HCT116 (cell line): ENCODE measurements around the gene EIF4E1B. TPM values are rescaled to one million over a fixed set of nuclear protein-coding genes. Genes with fewer than 3 reads are reported as not detected.

Experiments used
- ATAC-seq: fragments of 200-7000 bp; cut with Tn5 transposase; 2 replicates; pipeline ENCODE4 v1.9.1; 2020; ENCODE audit warnings: mild to moderate bottlenecking, moderate library complexity
- BruUV-seq: library from RNA; stranded (reverse); fragments of 400-500 nt; replicated peaks from 2 replicates; lab custom pipeline; 2021; lab: Mats Ljungman, UMichigan
- CTCF ChIA-PET: fragments of 300-600 bp; sonication (Branson Sonifier 250); formaldehyde crosslinking; loops from one replicate; lab custom pipeline; 2021; ENCODE audit warnings: antibody characterized with exemption; lab: Charles Lee
- POLR2A ChIA-PET: fragments of 300-600, 350-600 bp; sonication (Branson Sonifier 250); formaldehyde crosslinking; loops from one replicate; lab custom pipeline; 2021; ENCODE audit warnings: antibody characterized with exemption; lab: Charles Lee
- RAD21 ChIA-PET, 2 experiments: fragments of 300-600 bp; sonication (Branson Sonifier 250); formaldehyde crosslinking; loops; one replicate each; lab custom pipeline; 2023; ENCODE audit warnings: low total read pairs in 2 of 2; ENCODE audit not compliant: uncharacterized antibody in 2 of 2, unreplicated experiment in 2 of 2, low non-redundant PET in 1 of 2; lab: Charles Lee
- DNase-seq: peaks from one replicate; pipeline ENCODE4 v3.0.0-alpha.2; 2010; ENCODE audit warnings: low read depth, low spot score
- H2AFZ ChIP-seq: fragments of 200-600 bp; shearing (Covaris generic), sonication (generic); 2 replicates; pipeline ENCODE4 v1.6.1; 2017; ENCODE audit warnings: low read depth, mixed run types, mixed read lengths, antibody characterized with exemption, low read length; ENCODE audit not compliant: poor library complexity, severe bottlenecking
- H3K27ac ChIP-seq: 2 replicates; pipeline ENCODE4 v1.5.1; 2012; ENCODE audit warnings: low read depth, low read length
- H3K27me3 ChIP-seq: fragments of 200-600 bp; sonication (generic); 2 replicates; pipeline ENCODE4 v1.6.1; 2016; ENCODE audit warnings: mixed run types, low read length, mixed read lengths; ENCODE audit not compliant: insufficient read depth
- H3K36me3 ChIP-seq, 2 experiments: fragments of 200-500 bp in 1 of 2; fragments of 200-600 bp in 1 of 2; sonication (Bioruptor generic) in 1 of 2; sonication (generic) in 1 of 2; 2 replicates each; pipeline versions ENCODE4 v1.5.1 to v1.6.1; 2014 to 2016; ENCODE audit warnings: low read length in 2 of 2, inconsistent platforms in 1 of 2, mixed read lengths in 1 of 2, mixed run types in 1 of 2; ENCODE audit not compliant: insufficient read depth in 2 of 2, control insufficient read depth in 1 of 2
- H3K4me1 ChIP-seq, 2 experiments: fragments of 200-600 bp in 1 of 2; sonication (generic) in 1 of 2; 2 replicates each; pipeline versions ENCODE4 v1.5.1 to v1.6.1; 2012 to 2017; ENCODE audit warnings: low read length in 2 of 2, inconsistent platforms in 1 of 2, mild to moderate bottlenecking in 1 of 2, mixed read lengths in 1 of 2, mixed run types in 1 of 2, moderate library complexity in 1 of 2; ENCODE audit not compliant: insufficient read depth in 2 of 2, control insufficient read depth in 1 of 2
- H3K4me2 ChIP-seq: fragments of 200-600 bp; sonication (generic); 2 replicates; pipeline ENCODE4 v1.6.1; 2017; ENCODE audit warnings: mixed run types, low read length, mixed read lengths
- H3K4me3 ChIP-seq, 2 experiments: fragments of 200-600 bp in 1 of 2; sonication (generic) in 1 of 2; replicated peaks in 1 of 2; 2 replicates each; pipeline ENCODE4 v1.5.1; 2011 to 2016; ENCODE audit warnings: low read length in 2 of 2, control low read depth in 1 of 2, low read depth in 1 of 2, mild to moderate bottlenecking in 1 of 2, mixed read lengths in 1 of 2, mixed run types in 1 of 2
- H3K79me2 ChIP-seq: fragments of 200-600 bp; sonication (generic); 2 replicates; pipeline ENCODE4 v1.6.1; 2017; ENCODE audit warnings: mild to moderate bottlenecking, mixed run types, low read length, moderate library complexity, mixed read lengths; ENCODE audit not compliant: insufficient read depth
- H3K9ac ChIP-seq: fragments of 200-600 bp; sonication (generic); 2 replicates; pipeline ENCODE4 v1.6.1; 2016; ENCODE audit warnings: low read length, mixed read lengths
- H3K9me2 ChIP-seq: fragments of 200-600 bp; sonication (generic), shearing (Covaris generic); 2 replicates; pipeline ENCODE4 v1.6.1; 2017; ENCODE audit warnings: mixed run types, mild to moderate bottlenecking, moderate library complexity; ENCODE audit not compliant: insufficient read depth
- H3K9me3 ChIP-seq, 2 experiments: fragments of 200-500 bp in 1 of 2; fragments of 200-600 bp in 1 of 2; sonication (Bioruptor generic) in 1 of 2; sonication (generic) in 1 of 2; 2 replicates each; pipeline ENCODE4 v1.6.1; 2014 to 2017; ENCODE audit warnings: low read length in 2 of 2, mixed read lengths in 2 of 2, inconsistent platforms in 1 of 2, low read depth in 1 of 2, mild to moderate bottlenecking in 1 of 2, mixed run types in 1 of 2, moderate library complexity in 1 of 2; ENCODE audit not compliant: control insufficient read depth in 1 of 2, insufficient read depth in 1 of 2
- H4K20me1 ChIP-seq: fragments of 200-600 bp; sonication (generic), shearing (Covaris generic); 2 replicates; pipeline ENCODE4 v1.6.1; 2017; ENCODE audit warnings: mixed run types, mild to moderate bottlenecking, moderate library complexity; ENCODE audit not compliant: insufficient read depth
- ATF3 ChIP-seq: IDR thresholded peaks from 2 replicates; pipeline ENCODE4 v1.6.1; 2012
- CBX3 ChIP-seq: IDR thresholded peaks from 2 replicates; pipeline ENCODE4 v1.6.1; 2012; ENCODE audit warnings: low read depth
- EGR1 ChIP-seq: IDR thresholded peaks from 2 replicates; pipeline ENCODE4 v1.6.1; 2012; ENCODE audit warnings: low read depth
- EZH2phosphoT487 ChIP-seq: fragments of 200-600 bp; IDR thresholded peaks from 2 replicates; pipeline ENCODE4 v1.6.1; 2018; ENCODE audit warnings: antibody characterized with exemption, borderline replicate concordance
- FOSL1 ChIP-seq: IDR thresholded peaks from 2 replicates; pipeline ENCODE4 v1.6.1; 2012; ENCODE audit warnings: low read depth
- MAX ChIP-seq: IDR thresholded peaks from 2 replicates; pipeline ENCODE4 v1.6.1; 2012
- POLR2A ChIP-seq: IDR thresholded peaks from 2 replicates; pipeline ENCODE4 v1.7.0; 2011; ENCODE audit warnings: borderline replicate concordance; ENCODE audit not compliant: insufficient read depth, insufficient read length; ENCODE audit errors: extremely low read depth
- POLR2AphosphoS5 ChIP-seq: IDR thresholded peaks from 2 replicates; pipeline ENCODE4 v1.6.1; 2011; ENCODE audit warnings: mild to moderate bottlenecking, low read depth, low read length, moderate library complexity
- RAD21 ChIP-seq: IDR thresholded peaks from 2 replicates; pipeline ENCODE4 v1.6.1; 2012; ENCODE audit warnings: low read depth, mild to moderate bottlenecking
- YY1 ChIP-seq: IDR thresholded peaks from 2 replicates; pipeline ENCODE4 v1.6.1; 2011; ENCODE audit warnings: low read length, low read depth, moderate library complexity, mild to moderate bottlenecking; ENCODE audit not compliant: insufficient replicate concordance; ENCODE audit errors: extremely low read depth
- ZFX ChIP-seq: fragments of 450-650 bp; IDR thresholded peaks from 2 replicates; pipeline ENCODE4 v1.6.1; 2017
- intact Hi-C: fragments of 100-400 bp; cut with micrococcal nuclease; formaldehyde crosslinking; loops from 2 replicates; pipeline ENCODE4 v1.10.0; 2022
- total RNA-seq: library from RNA; stranded (reverse); gene quantifications from one replicate; pipeline ENCODE4 v1.2.1, GENCODE V29; 2021; ENCODE audit not compliant: unreplicated experiment

The EIF4E1B gene
- total RNA-seq, 1 experiment from 2014 or later, result 0.07 TPM

- no peak overlapping the region for H3K4me3 ChIP-seq
- ATAC-seq (peak; percentile 45; the same call in 1 of the 2 replicates), DNase-seq (no peak)
- H4K20me1 ChIP-seq, result no peaks in the 10 kb centered on the region
- H3K9me2 ChIP-seq, result no peaks in the 10 kb centered on the region
- intact Hi-C loops, result no loop called here
- H3K79me2 ChIP-seq, result no peaks in the 10 kb centered on the region
- H3K36me3 ChIP-seq, result no peaks in the 10 kb centered on the region
- peaks cover 0 to 12% of the 10 kb centered on the region in 2 experiments; a peak in 2 of 4 replicates for H3K4me1 ChIP-seq
- no TSS peak for BruUV-seq
- H2AFZ ChIP-seq, result no peak overlapping the region
- RAD21 ChIA-PET, result no interaction called here
- POLR2A ChIA-PET, result no interaction called here
- no peak for TF ChIP-seq POLR2AphosphoS5
- TF ChIP-seq CBX3, result no peak
- no peak for TF ChIP-seq POLR2A
- TF ChIP-seq FOSL1, result no peak
- TF ChIP-seq ATF3, result no peak
- TF ChIP-seq ZFX, result no peak
- no peak for TF ChIP-seq MAX
- no peak for TF ChIP-seq EGR1
- TF ChIP-seq RAD21, result no peak
- no peak for TF ChIP-seq YY1
- TF ChIP-seq EZH2phosphoT487, result no peak
- no peak overlapping the region for H3K9ac ChIP-seq
- CTCF ChIA-PET, result no interaction called here
- H3K9me3 ChIP-seq, result no peaks in the 10 kb centered on the region
- 0 out of 2 replicates have a peak overlapping the region, but pooled peaks have one; percentile 2 for H3K4me2 ChIP-seq
- peaks cover 8% of the 10 kb centered on the region; the same call in 1 of the 2 replicates for H3K27me3 ChIP-seq
- H3K27ac ChIP-seq, result no peak overlapping the region
These were observed 61.9 kb downstream of the EIF4E1B start for GRCh38 chr5:176692326-176692725.
